Immature natural killer cell (primary cell): ENCODE results near the gene IFNA21. TPM values are rescaled to one million over a fixed set of nuclear protein-coding genes. Genes with fewer than 3 reads are reported as not detected.

Experiments
- DNase-seq, 3 donors: peaks; one replicate each; pipeline ENCODE4 v3.0.0; 2022; ENCODE audit warnings: mixed read lengths in 1 of 3
- H3K27ac Mint-ChIP-seq, 6 donors: one replicate each; pipeline ENCODE4 v1.8.0; 2020; ENCODE audit warnings: mixed read lengths in 6 of 6, mild to moderate bottlenecking in 5 of 6, inconsistent platforms in 4 of 6, moderate library complexity in 3 of 6
- H3K27me3 Mint-ChIP-seq, 3 donors: one replicate each; pipeline ENCODE4 v1.8.0; 2020 to 2021; ENCODE audit warnings: low read depth in 3 of 3, mild to moderate bottlenecking in 3 of 3, mixed read lengths in 3 of 3, moderate library complexity in 3 of 3, inconsistent platforms in 1 of 3
- H3K36me3 Mint-ChIP-seq, 3 donors: one replicate each; pipeline ENCODE4 v1.8.0; 2020; ENCODE audit warnings: mixed read lengths in 3 of 3, inconsistent platforms in 2 of 3, mild to moderate bottlenecking in 2 of 3
- H3K4me1 Mint-ChIP-seq, 2 donors: one replicate each; pipeline ENCODE4 v1.8.0; 2020; ENCODE audit warnings: inconsistent platforms in 2 of 2, mild to moderate bottlenecking in 2 of 2, mixed read lengths in 2 of 2, moderate library complexity in 1 of 2
- H3K4me3 Mint-ChIP-seq, 5 donors: one replicate each; pipeline ENCODE4 v1.8.0; 2020; ENCODE audit warnings: mild to moderate bottlenecking in 5 of 5, mixed read lengths in 5 of 5, inconsistent platforms in 3 of 5, moderate library complexity in 3 of 5
- H3K9me3 Mint-ChIP-seq, 6 donors: one replicate each; pipeline ENCODE4 v1.8.0; 2020; ENCODE audit warnings: mild to moderate bottlenecking in 6 of 6, mixed read lengths in 6 of 6, inconsistent platforms in 4 of 6, moderate library complexity in 3 of 6
- polyA plus RNA-seq, 3 donors: library from polyadenylated mRNA; unstranded; fragments of 300-500 nt; fragmentation: Illumina TruSeq; gene quantifications; one replicate each; pipeline ENCODE4 v1.2.3, GENCODE V29; 2021

Gene IFNA21
- polyA plus RNA-seq, 3 donors from 2014 or later: not detected

DNA sequence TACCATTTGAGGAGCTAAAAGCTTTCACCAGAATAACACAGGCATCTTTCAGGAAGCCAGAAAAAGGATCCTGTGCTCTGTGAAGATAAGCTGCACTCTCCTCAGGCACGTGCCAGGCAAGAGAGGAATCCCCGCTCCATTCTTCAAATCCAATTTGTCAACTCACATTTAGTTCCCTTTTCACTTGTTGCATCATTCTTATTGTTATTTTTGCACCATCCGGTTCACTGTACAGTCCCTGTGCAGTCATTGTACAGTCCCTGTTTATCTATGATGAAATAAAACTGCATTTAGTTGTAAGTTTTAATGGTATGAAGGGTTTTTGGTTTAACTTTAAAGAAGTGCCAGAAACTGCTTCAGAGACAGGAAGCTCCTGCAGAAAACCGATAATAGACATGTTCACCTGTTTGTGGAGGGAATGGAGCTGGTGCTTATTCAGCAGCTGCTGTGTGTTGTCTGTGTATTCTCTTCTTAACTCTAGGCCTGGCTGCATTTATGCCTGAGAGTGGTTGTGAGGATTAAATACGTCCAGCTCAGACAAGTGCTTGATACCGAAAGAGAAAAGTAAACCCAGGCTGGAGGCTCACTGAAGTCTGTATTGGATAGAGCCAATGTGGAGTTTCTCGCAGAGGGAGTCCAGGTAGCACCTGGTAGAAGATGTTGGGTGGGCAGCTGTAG is 47.2 kb downstream of the IFNA21 start:
- Mint-ChIP-seq H3K4me3 (no peak overlapping the region), H3K9me3 (no peaks in the 10 kb centered on the region), H3K4me1 (peaks cover 0 to 11% of the 10 kb centered on the region in 2 donors), H3K27ac (no peak overlapping the region), H3K27me3 (peaks cover 0 to 5% (median 5%) of the 10 kb centered on the region in 3 donors), H3K36me3 (no peaks in the 10 kb centered on the region)
- DNase-seq: no peak

Other genes with a start within 250 kb of the IFNA21 start
- gene HACD4, start 135.0 kb downstream of the IFNA21 start, polyA plus RNA-seq: 1 to 10 TPM; 6.5 to 8.9 (median 6.7) TPM
- gene IFNB1, start 88.7 kb downstream of the IFNA21 start, polyA plus RNA-seq: not detected
- gene IFNW1, start 24.8 kb downstream of the IFNA21 start, polyA plus RNA-seq: not detected
- not detected for gene IFNA4, start 20.9 kb upstream of the IFNA21 start, polyA plus RNA-seq
- gene IFNA7, start 35.5 kb upstream of the IFNA21 start, polyA plus RNA-seq: not detected
- gene IFNA10, start 40.5 kb upstream of the IFNA21 start, polyA plus RNA-seq: not detected
- gene IFNA16, start 50.7 kb upstream of the IFNA21 start, polyA plus RNA-seq: not detected
- not detected for gene IFNA17, start 61.6 kb upstream of the IFNA21 start, polyA plus RNA-seq
- gene IFNA14, start 73.3 kb upstream of the IFNA21 start, polyA plus RNA-seq: not detected
- not detected for gene IFNA5, start 138.7 kb upstream of the IFNA21 start, polyA plus RNA-seq
- 10 to 100 TPM in 2 of 3 donors, 1 to 10 TPM in 1; 7.5 to 14.2 (median 13.7) TPM for gene KLHL9, start 168.7 kb upstream of the IFNA21 start, polyA plus RNA-seq
- gene IFNA6, start 184.2 kb upstream of the IFNA21 start, polyA plus RNA-seq: not detected
- gene IFNA13, start 201.4 kb upstream of the IFNA21 start, polyA plus RNA-seq: not detected
- gene IFNA2, start 218.7 kb upstream of the IFNA21 start, polyA plus RNA-seq: not detected
- not detected for gene IFNA8, start 242.5 kb upstream of the IFNA21 start, polyA plus RNA-seq